GM12892 (cell line): ENCODE data around the gene TOR4A.
"Not testable (repeated sequence)": the region's sequence is repeated elsewhere in the genome, so short reads cannot be mapped to it uniquely, and the experiment has no call there.

Experiments used
- POLR2AphosphoS5 ChIP-seq: IDR thresholded peaks from 2 replicates; pipeline ENCODE4 v1.6.1; 2011; ENCODE audit warnings: low read depth, low read length, control low read depth
- TAF1 ChIP-seq: IDR thresholded peaks from 2 replicates; pipeline ENCODE4 v1.6.1; 2011; ENCODE audit warnings: low read depth, mild to moderate bottlenecking, control low read depth, low read length, borderline replicate concordance

DNA sequence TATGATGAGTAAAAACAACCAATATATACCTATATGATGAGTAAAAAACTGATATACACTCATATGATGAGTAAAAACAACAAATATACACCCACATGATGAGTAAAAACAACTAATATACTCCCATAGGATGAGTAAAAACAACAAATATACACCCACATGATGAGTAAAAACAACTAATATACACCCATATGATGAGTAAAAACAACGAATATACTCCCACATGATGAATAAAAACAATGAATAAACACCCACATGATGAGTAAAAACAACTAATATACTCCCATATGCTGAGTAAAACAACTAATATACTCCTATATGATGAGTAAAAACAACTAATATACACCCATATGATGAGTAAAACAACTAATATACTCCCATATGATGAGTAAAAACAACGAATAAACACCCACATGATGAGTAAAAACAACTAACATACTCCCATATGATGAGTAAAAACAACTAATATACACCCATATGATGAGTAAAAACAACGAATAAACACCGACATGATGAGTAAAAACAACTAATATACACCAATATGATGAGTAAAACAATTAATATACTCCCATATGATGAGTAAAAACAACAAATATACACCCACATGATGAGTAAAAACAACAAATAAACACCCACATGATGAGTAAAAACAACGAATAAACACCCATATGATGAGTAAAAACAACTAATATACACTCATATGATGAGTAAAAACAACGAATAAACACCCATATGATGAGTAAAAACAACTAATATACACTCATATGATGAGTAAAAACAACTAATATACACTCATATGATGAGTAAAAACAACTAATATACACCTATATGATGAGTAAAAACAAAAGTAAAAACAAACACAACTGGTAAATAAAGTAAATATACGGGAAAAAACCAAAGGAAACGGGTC is 50.4 kb downstream of the TOR4A start:
- TF ChIP-seq POLR2AphosphoS5, TAF1: not testable (repeated sequence)
